ENCODE measurements around the gene LRRFIP1. TPM values are rescaled to one million over a fixed set of nuclear protein-coding genes. Genes with fewer than 3 reads are reported as not detected.

The LRRFIP1 gene
- total and polyA plus RNA-seq, 10 of the 15 experiments (the other 5 are each of a cell fraction or from before 2014, with no cell fraction given), result 36.2 to 120 (median 74.3) TPM

DNA sequence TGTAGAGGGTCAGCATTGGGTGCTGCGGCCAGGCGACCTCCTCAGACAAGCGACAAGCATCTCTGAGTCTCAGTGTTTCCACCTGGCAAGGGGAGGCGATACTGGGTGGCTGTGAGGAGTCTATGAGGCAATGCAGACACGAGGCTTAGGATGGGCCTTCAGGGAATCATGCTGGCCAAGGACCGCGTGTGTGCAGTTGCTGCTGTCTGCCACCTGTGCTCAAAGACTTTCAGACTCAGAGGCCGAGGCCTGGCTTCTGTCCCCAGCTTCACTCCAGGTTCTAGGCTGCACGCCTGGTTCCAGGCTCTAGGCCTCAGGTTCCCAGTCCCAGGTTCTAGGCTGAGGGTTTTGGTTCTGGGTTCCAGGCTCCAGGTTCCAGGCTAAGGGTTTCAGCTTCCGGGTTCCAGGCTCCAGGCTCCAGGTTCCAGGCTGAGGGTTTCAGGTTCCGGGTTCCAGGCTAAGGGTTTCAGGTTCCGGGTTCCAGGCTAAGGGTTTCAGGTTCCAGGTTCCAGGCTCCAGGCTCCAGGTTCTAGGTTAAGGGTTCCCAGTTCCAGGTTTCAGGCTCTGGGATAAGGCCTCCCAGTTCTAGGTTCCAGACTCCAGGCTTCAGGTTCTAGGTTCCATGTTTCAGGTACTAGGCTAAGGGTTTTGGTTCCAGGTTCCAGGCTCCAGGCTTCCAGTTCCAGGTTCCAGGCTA is 14.8 kb downstream of the LRRFIP1 start:
- no peaks in the 10 kb centered on the region for H4K20me1 ChIP-seq (ENCODE audit: control insufficient read depth, insufficient read depth)
- POLR2A ChIA-PET, result no interaction called here
- no peak overlapping the region for H3K27ac ChIP-seq (ENCODE audit: control insufficient read depth, insufficient read depth)
- SMC1A ChIA-PET (ENCODE audit: uncharacterized antibody, unreplicated experiment), result no interaction called here
- no peak overlapping the region for H3K9ac ChIP-seq (ENCODE audit: control insufficient read depth, insufficient read depth, low read length)
- intact Hi-C loops (cut with micrococcal nuclease; ENCODE audit: unreplicated experiment), result no loop called here
- ATAC-seq (no peak), FAIRE-seq (no peak), DNase-seq (ENCODE audit: low read depth, low spot score) (no peak)
- in situ Hi-C loops (cut with MboI), result no loop called here
- no peak overlapping the region for H3K4me3 ChIP-seq
- WGBS (ENCODE audit: insufficient coverage, insufficient replicate concordance, low lambda C conversion rate, missing lambda C conversion rate), result 60% methylated on average over 12 of the region's 12 CpGs
- no TSS peak for BruUV-seq (replicated peaks)
- H3K4me1 ChIP-seq (ENCODE audit: control insufficient read depth, insufficient read depth, low read length), result no peaks in the 10 kb centered on the region
- RAD21 ChIA-PET (ENCODE audit: unreplicated experiment), result no interaction called here
- TF ChIP-seq, protein P1, sequence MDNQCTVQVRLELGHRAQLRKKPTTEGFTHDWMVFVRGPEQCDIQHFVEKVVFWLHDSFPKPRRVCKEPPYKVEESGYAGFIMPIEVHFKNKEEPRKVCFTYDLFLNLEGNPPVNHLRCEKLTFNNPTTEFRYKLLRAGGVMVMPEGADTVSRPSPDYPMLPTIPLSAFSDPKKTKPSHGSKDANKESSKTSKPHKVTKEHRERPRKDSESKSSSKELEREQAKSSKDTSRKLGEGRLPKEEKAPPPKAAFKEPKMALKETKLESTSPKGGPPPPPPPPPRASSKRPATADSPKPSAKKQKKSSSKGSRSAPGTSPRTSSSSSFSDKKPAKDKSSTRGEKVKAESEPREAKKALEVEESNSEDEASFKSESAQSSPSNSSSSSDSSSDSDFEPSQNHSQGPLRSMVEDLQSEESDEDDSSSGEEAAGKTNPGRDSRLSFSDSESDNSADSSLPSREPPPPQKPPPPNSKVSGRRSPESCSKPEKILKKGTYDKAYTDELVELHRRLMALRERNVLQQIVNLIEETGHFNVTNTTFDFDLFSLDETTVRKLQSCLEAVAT (IDR thresholded peaks at IDR 0.05), result no peak
- TF ChIP-seq ZNF217 (IDR thresholded peaks at IDR 0.05) (no peak), YY1 (IDR thresholded peaks at IDR 0.05; ENCODE audit: low read depth, low read length) (no peak), NFXL1 (IDR thresholded peaks at IDR 0.05; ENCODE audit: borderline replicate concordance) (no peak), IRF5 (IDR thresholded peaks at IDR 0.05; ENCODE audit: borderline replicate concordance) (no peak), SREBF1 (IDR thresholded peaks at IDR 0.05; ENCODE audit: low read length) (no peak), IRF4 (IDR thresholded peaks at IDR 0.05; ENCODE audit: low read depth, low read length) (no peak), ZNF274 (IDR thresholded peaks at IDR 0.05; ENCODE audit: insufficient read depth, insufficient read length) (no peak), SRF (IDR thresholded peaks at IDR 0.05; ENCODE audit: low read depth in 2 of 2, low read length in 2 of 2) (no peak), SUPT20H (IDR thresholded peaks at IDR 0.05; ENCODE audit: borderline replicate concordance, control insufficient read depth, low read depth, low read length) (no peak), ATF2 (IDR thresholded peaks at IDR 0.05; ENCODE audit: low read length) (no peak)
- TF ChIP-seq, protein P2, sequence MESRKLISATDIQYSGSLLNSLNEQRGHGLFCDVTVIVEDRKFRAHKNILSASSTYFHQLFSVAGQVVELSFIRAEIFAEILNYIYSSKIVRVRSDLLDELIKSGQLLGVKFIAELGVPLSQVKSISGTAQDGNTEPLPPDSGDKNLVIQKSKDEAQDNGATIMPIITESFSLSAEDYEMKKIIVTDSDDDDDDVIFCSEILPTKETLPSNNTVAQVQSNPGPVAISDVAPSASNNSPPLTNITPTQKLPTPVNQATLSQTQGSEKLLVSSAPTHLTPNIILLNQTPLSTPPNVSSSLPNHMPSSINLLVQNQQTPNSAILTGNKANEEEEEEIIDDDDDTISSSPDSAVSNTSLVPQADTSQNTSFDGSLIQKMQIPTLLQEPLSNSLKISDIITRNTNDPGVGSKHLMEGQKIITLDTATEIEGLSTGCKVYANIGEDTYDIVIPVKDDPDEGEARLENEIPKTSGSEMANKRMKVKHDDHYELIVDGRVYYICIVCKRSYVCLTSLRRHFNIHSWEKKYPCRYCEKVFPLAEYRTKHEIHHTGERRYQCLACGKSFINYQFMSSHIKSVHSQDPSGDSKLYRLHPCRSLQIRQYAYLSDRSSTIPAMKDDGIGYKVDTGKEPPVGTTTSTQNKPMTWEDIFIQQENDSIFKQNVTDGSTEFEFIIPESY (IDR thresholded peaks at IDR 0.05), result no peak
- TF ChIP-seq, protein P3, sequence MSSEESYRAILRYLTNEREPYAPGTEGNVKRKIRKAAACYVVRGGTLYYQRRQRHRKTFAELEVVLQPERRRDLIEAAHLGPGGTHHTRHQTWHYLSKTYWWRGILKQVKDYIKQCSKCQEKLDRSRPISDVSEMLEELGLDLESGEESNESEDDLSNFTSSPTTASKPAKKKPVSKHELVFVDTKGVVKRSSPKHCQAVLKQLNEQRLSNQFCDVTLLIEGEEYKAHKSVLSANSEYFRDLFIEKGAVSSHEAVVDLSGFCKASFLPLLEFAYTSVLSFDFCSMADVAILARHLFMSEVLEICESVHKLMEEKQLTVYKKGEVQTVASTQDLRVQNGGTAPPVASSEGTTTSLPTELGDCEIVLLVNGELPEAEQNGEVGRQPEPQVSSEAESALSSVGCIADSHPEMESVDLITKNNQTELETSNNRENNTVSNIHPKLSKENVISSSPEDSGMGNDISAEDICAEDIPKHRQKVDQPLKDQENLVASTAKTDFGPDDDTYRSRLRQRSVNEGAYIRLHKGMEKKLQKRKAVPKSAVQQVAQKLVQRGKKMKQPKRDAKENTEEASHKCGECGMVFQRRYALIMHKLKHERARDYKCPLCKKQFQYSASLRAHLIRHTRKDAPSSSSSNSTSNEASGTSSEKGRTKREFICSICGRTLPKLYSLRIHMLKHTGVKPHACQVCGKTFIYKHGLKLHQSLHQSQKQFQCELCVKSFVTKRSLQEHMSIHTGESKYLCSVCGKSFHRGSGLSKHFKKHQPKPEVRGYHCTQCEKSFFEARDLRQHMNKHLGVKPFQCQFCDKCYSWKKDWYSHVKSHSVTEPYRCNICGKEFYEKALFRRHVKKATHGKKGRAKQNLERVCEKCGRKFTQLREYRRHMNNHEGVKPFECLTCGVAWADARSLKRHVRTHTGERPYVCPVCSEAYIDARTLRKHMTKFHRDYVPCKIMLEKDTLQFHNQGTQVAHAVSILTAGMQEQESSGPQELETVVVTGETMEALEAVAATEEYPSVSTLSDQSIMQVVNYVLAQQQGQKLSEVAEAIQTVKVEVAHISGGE (CRISPR knock-in tag; IDR thresholded peaks at IDR 0.05), result no peak
- no peaks in the 10 kb centered on the region for H3K36me3 ChIP-seq (ENCODE audit: control insufficient read depth in 2 of 2, insufficient read depth in 2 of 2, low read length in 1 of 2)
- CTCF ChIA-PET, result no interaction called here
- H3K4me2 ChIP-seq (ENCODE audit: control insufficient read depth, insufficient read depth), result no peak overlapping the region
- H3K27me3 ChIP-seq (replicated peaks in 1 of 2; ENCODE audit: control insufficient read depth in 2 of 2, insufficient read depth in 2 of 2, low read length in 1 of 2), result peaks cover 0 to 1% of the 10 kb centered on the region in 2 experiments; a peak in 3 of 4 replicates
- H3K79me2 ChIP-seq (ENCODE audit: control insufficient read depth, insufficient read depth, low read length), result no peaks in the 10 kb centered on the region
- no peak overlapping the region for H2AFZ ChIP-seq (ENCODE audit: control insufficient read depth, low read depth, low read length)
- H3K9me3 ChIP-seq (replicated peaks; ENCODE audit: control insufficient read depth, insufficient read depth, low read length), result no peaks in the 10 kb centered on the region

All from GM12878 (cell line).